ENCODE data around the gene RIPK1. TPM values are rescaled to one million over a fixed set of nuclear protein-coding genes. Genes with fewer than 3 reads are reported as not detected.
"Not testable (repeated sequence)": the region's sequence is repeated elsewhere in the genome, so short reads cannot be mapped to it uniquely, and the experiment has no call there.

RIPK1 gene
- total RNA-seq, 2 donors from 2014 or later, result 23.5 to 30.6 TPM

- no peak overlapping the region for H3K9ac ChIP-seq (ENCODE audit: low read depth in 2 of 2, low read length in 2 of 2)
- TF ChIP-seq CTCF (IDR thresholded peaks at IDR 0.05), result no peak
- H3K27ac ChIP-seq, result no peak overlapping the region
- intact Hi-C loops (cut with DNase I), result no loop called here
- peaks cover 10% of the 10 kb centered on the region for H3K36me3 ChIP-seq
- H3K4me1 ChIP-seq, result no peaks in the 10 kb centered on the region
- H3K4me3 ChIP-seq, result no peak overlapping the region
- H3K9me3 ChIP-seq, result no peaks in the 10 kb centered on the region
- no peak for DNase-seq
- no peaks in the 10 kb centered on the region for H3K27me3 ChIP-seq
These were observed 7.4 kb downstream of the RIPK1 start for GRCh38 chr6:3075772-3076113.

- intact Hi-C loops (cut with DNase I), result no loop called here
- no peaks in the 10 kb centered on the region for H3K9me3 ChIP-seq
- H3K36me3 ChIP-seq, result peaks cover 16% of the 10 kb centered on the region
- H3K27me3 ChIP-seq, result no peaks in the 10 kb centered on the region
- no peak overlapping the region for H3K27ac ChIP-seq
- no peaks in the 10 kb centered on the region for H3K4me1 ChIP-seq
- H3K9ac ChIP-seq (ENCODE audit: low read depth in 2 of 2, low read length in 2 of 2), result no peak overlapping the region
- no peak for DNase-seq
- TF ChIP-seq CTCF (IDR thresholded peaks at IDR 0.05), result no peak
- no peak overlapping the region for H3K4me3 ChIP-seq
These were observed 8.0 kb downstream of the RIPK1 start for GRCh38 chr6:3076320-3076719.

GRCh38 chr6:3077430-3077829 is 9.1 kb downstream of the RIPK1 start:
- Histone ChIP-seq H3K27ac (no peak overlapping the region), H3K4me3 (no peak overlapping the region), H3K27me3 (no peaks in the 10 kb centered on the region), H3K36me3 (peaks cover 16% of the 10 kb centered on the region), H3K9me3 (no peaks in the 10 kb centered on the region), H3K4me1 (no peaks in the 10 kb centered on the region), H3K9ac (ENCODE audit: low read depth in 2 of 2, low read length in 2 of 2) (no peak overlapping the region)
- TF ChIP-seq CTCF (IDR thresholded peaks at IDR 0.05), result no peak
- intact Hi-C loops (cut with DNase I), result no loop called here
- DNase-seq, result no peak

- H3K9me3 ChIP-seq; H3K27ac ChIP-seq; intact Hi-C loops (cut with DNase I); DNase-seq; H3K9ac ChIP-seq (ENCODE audit: low read depth in 2 of 2, low read length in 2 of 2); H3K4me3 ChIP-seq; H3K4me1 ChIP-seq; H3K27me3 ChIP-seq: not testable (repeated sequence)
- H3K36me3 ChIP-seq, result peaks cover 16% of the 10 kb centered on the region
These were observed 10.7 kb downstream of the RIPK1 start for GRCh38 chr6:3078952-3079351.

- Histone ChIP-seq H3K4me3 (no peak overlapping the region), H3K27me3 (no peaks in the 10 kb centered on the region), H3K4me1 (no peaks in the 10 kb centered on the region), H3K27ac (no peak overlapping the region), H3K9me3 (no peaks in the 10 kb centered on the region), H3K36me3 (peaks cover 16% of the 10 kb centered on the region), H3K9ac (ENCODE audit: low read depth in 2 of 2, low read length in 2 of 2) (no peak overlapping the region)
- DNase-seq, result no peak
- TF ChIP-seq CTCF (IDR thresholded peaks at IDR 0.05), result no peak
- intact Hi-C loops (cut with DNase I), result no loop called here
These were observed 11.4 kb downstream of the RIPK1 start for GRCh38 chr6:3079682-3080081.

- TF ChIP-seq CTCF (IDR thresholded peaks at IDR 0.05), result no peak
- Histone ChIP-seq H3K9ac (ENCODE audit: low read depth in 2 of 2, low read length in 2 of 2) (no peak overlapping the region), H3K27me3 (no peaks in the 10 kb centered on the region), H3K36me3 (peaks cover 21% of the 10 kb centered on the region), H3K9me3 (no peaks in the 10 kb centered on the region), H3K4me1 (no peaks in the 10 kb centered on the region), H3K27ac (no peak overlapping the region), H3K4me3 (no peak overlapping the region)
- DNase-seq, result no peak
- intact Hi-C loops (cut with DNase I), result no loop called here
These were observed 13.7 kb downstream of the RIPK1 start for GRCh38 chr6:3081960-3082359.
